K562 (cell line): ENCODE results near the gene MGST3. TPM values are rescaled to one million over a fixed set of nuclear protein-coding genes. Genes with fewer than 3 reads are reported as not detected.

Experiments used
- ARID3A ChIP-seq: IDR thresholded peaks from 2 replicates; pipeline ENCODE4 v1.6.1; 2012; ENCODE audit warnings: low read depth, low read length, improper control_type of control experiment, borderline replicate concordance
- CHD1 ChIP-seq: fragments of 200-600 bp; sonication (generic); IDR thresholded peaks from one replicate; pipeline ENCODE4 v1.6.1; 2012; ENCODE audit warnings: mild to moderate bottlenecking, moderate library complexity, low read length, inconsistent platforms
- CHD2 ChIP-seq: IDR thresholded peaks from 2 replicates; pipeline ENCODE4 v1.6.1; 2011; ENCODE audit warnings: low read depth, low read length
- CREB3L1 ChIP-seq: fragments of 450-650 bp; IDR thresholded peaks from 2 replicates; pipeline ENCODE4 v1.6.1; 2014; ENCODE audit warnings: low read depth, mild to moderate bottlenecking, moderate library complexity, borderline replicate concordance
- EGR1 ChIP-seq: fragments of 450-650 bp; conservative IDR thresholded peaks from 2 replicates; pipeline ENCODE4 v1.6.1; 2017; ENCODE audit warnings: mild to moderate bottlenecking
- MIER1 ChIP-seq: fragments of 450-650 bp; IDR thresholded peaks from 2 replicates; pipeline ENCODE4 v1.6.1; 2016; ENCODE audit warnings: antibody characterized with exemption, mild to moderate bottlenecking, low read depth
- NR4A1 ChIP-seq, 2 experiments: fragments of 250-450 bp in 1 of 2; fragments of 450-650 bp in 1 of 2; sonication (Bioruptor Pico) in 1 of 2; IDR thresholded peaks; 2 replicates each; pipeline versions ENCODE4 v1.4.0 to v1.6.1; 2016 to 2020; ENCODE audit warnings: mild to moderate bottlenecking in 2 of 2, missing compliant biosample characterization in 1 of 2, missing genetic modification characterization in 1 of 2, moderate library complexity in 1 of 2
- PPARD ChIP-seq: fragments of 250-450 bp; sonication (Bioruptor Pico); IDR thresholded peaks from 2 replicates; pipeline ENCODE4 v1.8.0; 2022; ENCODE audit warnings: inconsistent platforms, mild to moderate bottlenecking, moderate library complexity
- PURB ChIP-seq: sonication (generic); formaldehyde crosslinking; IDR thresholded peaks from 2 replicates; pipeline ENCODE4 v1.9.0; 2021; ENCODE audit warnings: low read depth, mild to moderate bottlenecking, missing genetic modification reagents
- RAD21 ChIP-seq, 2 experiments: fragments of 250-450 bp in 1 of 2; fragments of 450-650 bp in 1 of 2; sonication (Bioruptor Pico) in 1 of 2; formaldehyde crosslinking in 1 of 2; IDR thresholded peaks in 1 of 2; conservative IDR thresholded peaks in 1 of 2; 2 replicates each; pipeline versions ENCODE4 v1.4.0 to v1.8.0; 2020 to 2022; ENCODE audit warnings: mild to moderate bottlenecking in 2 of 2, moderate library complexity in 1 of 2
- RBM17 ChIP-seq: fragments of 200-400 bp; formaldehyde crosslinking; IDR thresholded peaks from 2 replicates; pipeline ENCODE4 v1.6.1; 2017; ENCODE audit warnings: low read depth, mild to moderate bottlenecking, low read length, borderline replicate concordance
- RBM25 ChIP-seq: fragments of 200-400 bp; formaldehyde crosslinking; IDR thresholded peaks from 2 replicates; pipeline ENCODE4 v1.6.1; 2018; ENCODE audit warnings: low read length, low read depth, moderate library complexity; ENCODE audit not compliant: severe bottlenecking
- STAT5B ChIP-seq: fragments of 250-450 bp; sonication (Bioruptor Pico); IDR thresholded peaks from 2 replicates; pipeline ENCODE4 v1.8.0; 2021; ENCODE audit warnings: mild to moderate bottlenecking, inconsistent platforms
- TCF3 ChIP-seq: sonication (generic); formaldehyde crosslinking; IDR thresholded peaks from 2 replicates; pipeline ENCODE4 v1.4.0; 2020; ENCODE audit warnings: mild to moderate bottlenecking, missing genetic modification reagents
- TEAD2 ChIP-seq: fragments of 450-650 bp; IDR thresholded peaks from 2 replicates; pipeline ENCODE4 v1.6.1; 2016; ENCODE audit warnings: missing genetic modification characterization, control low read depth, missing compliant biosample characterization
- TGIF2 ChIP-seq: sonication (generic); formaldehyde crosslinking; IDR thresholded peaks from 2 replicates; pipeline ENCODE4 v1.8.1; 2022; ENCODE audit warnings: mild to moderate bottlenecking, missing genetic modification reagents, moderate library complexity
- ZNF3 ChIP-seq: fragments of 250-450 bp; sonication (Bioruptor Pico); IDR thresholded peaks from 2 replicates; pipeline ENCODE4 v1.5.0; 2021; ENCODE audit warnings: mild to moderate bottlenecking, moderate library complexity
- ZNF561 ChIP-seq: fragments of 450-650 bp; formaldehyde crosslinking; conservative IDR thresholded peaks from 2 replicates; pipeline ENCODE4 v1.4.0; 2020; ENCODE audit warnings: mild to moderate bottlenecking, moderate library complexity
- polyA plus RNA-seq, 8 experiments: library from polyadenylated mRNA; depleted of rRNA in 4 of 8; stranded (reverse) in 5 of 8; unstranded in 3 of 8; fragments of >200 nt; fragmentation: Nextera tagmentation in 2 of 8; fragmentation: Illumina TruSeq in 1 of 8; extraction: Ambion mirVana in 2 of 8; extraction: Trizol in 1 of 8; gene quantifications; 2 replicates each; pipeline versions ENCODE4 v1.2.1 to v1.2.3, GENCODE V29; 2011 to 2014; ENCODE audit warnings: inconsistent platforms in 1 of 8, missing spikeins in 1 of 8
- total RNA-seq, 7 experiments: library from RNA; depleted of rRNA in 6 of 7; stranded (reverse); fragments of >200 nt in 6 of 7; fragmentation: Illumina TruSeq in 2 of 7; extraction: Trizol in 2 of 7; gene quantifications; 2 replicates each; pipeline versions ENCODE4 v1.2.1 to v1.2.3, GENCODE V29; 2011 to 2021; ENCODE audit warnings: low replicate concordance in 1 of 7

The MGST3 gene
- total and polyA plus RNA-seq, 9 of the 15 experiments (the other 6 are each of a cell fraction or from before 2014, with no cell fraction given): 70.7 to 287 (median 105) TPM

GRCh38 chr1:165630629-165631341 is at the start of gene MGST3 (continued):
- no peak for TF ChIP-seq RBM17
- TF ChIP-seq CHD2: no peak
- TF ChIP-seq PPARD (CRISPR knock-in tag): no peak
- no peak for TF ChIP-seq ARID3A
- peak; percentile 95 for TF ChIP-seq CREB3L1
- TF ChIP-seq EGR1: peak; percentile 99
- TF ChIP-seq NR4A1 (CRISPR knock-in tag; IDR thresholded peaks at IDR 0.05): no peak
- TF ChIP-seq NR4A1 (tag; IDR thresholded peaks at IDR 0.05): no peak
- TF ChIP-seq RBM25: no peak
- no peak for TF ChIP-seq RAD21 (CRISPR knock-in tag; conservative IDR thresholded peaks at IDR 0.05 in 1 of 2, IDR thresholded peaks at IDR 0.05 in 1 of 2)
- TF ChIP-seq TCF3 (CRISPR knock-in tag): peak; percentile 1; the same call in 1 of the 2 replicates
- TF ChIP-seq MIER1: no peak; the same call in 1 of the 2 replicates
- TF ChIP-seq STAT5B (CRISPR knock-in tag): no peak
- no peak for TF ChIP-seq PURB (CRISPR knock-in tag)
- TF ChIP-seq TEAD2: no peak
- TF ChIP-seq ZNF3 (CRISPR knock-in tag): no peak
- TF ChIP-seq CHD1: no peak
- no peak for TF ChIP-seq ZNF561 (CRISPR knock-in tag)
- TF ChIP-seq TGIF2: no peak
